IPS DF 4.7 (cell line): ENCODE data around the gene C12orf54.
"Not testable (repeated sequence)": the region's sequence is repeated elsewhere in the genome, so short reads cannot be mapped to it uniquely, and the experiment has no call there.

Experiments used
- DNase-seq: peaks from one replicate; pipeline ENCODE4 v3.0.0-alpha.2; 2013; ENCODE audit warnings: low spot score; ENCODE audit errors: extremely low read depth

Gene C12orf54

GRCh38 chr12:48508987-48509386 lies 26.7 kb downstream of the C12orf54 start:
- no peak for DNase-seq

GRCh38 chr12:48510111-48510510 lies 27.8 kb downstream of the C12orf54 start:
- DNase-seq, result no peak

- no peak for DNase-seq
These were observed 30.6 kb downstream of the C12orf54 start for GRCh38 chr12:48512855-48513254.

DNA sequence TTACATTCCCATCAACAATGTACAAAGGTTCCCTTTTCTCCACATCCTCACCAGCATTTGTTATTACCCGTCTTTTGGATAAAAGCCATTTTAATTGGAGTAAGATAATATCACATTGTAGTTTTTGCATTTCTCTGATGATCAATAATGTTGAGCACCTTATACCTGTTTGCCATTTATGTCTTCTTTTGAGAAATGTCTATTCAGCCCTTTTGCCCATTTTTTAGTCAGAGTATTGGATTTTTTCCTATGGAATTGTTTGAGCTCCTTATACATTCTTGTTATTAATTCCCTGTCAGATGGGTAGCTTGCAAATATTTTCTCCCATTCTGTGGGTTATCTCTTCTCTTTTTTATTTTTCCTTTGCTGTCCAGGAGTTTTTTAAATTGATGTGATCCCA lies 32.4 kb downstream of the C12orf54 start:
- no peak for DNase-seq

DNA sequence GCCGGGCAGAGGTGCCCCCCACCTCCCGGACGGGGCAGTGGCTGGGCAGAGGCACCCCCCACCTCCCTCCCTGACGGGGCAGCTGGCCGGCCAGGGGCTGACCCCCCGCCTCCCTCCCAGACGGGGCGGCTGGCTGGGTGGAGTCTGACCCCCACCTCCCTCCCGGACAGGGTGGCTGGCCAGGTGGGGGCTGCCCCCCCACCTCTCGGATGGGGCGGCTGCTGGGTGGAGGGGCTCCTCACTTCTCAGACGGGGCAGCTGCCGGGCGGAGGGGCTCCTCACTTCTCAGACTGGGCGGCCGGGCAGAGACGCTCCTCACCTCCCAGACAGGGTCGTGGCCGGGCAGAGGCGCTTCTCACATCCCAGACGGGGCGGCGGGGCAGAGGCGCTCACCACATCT lies 38.1 kb downstream of the C12orf54 start:
- DNase-seq, result not testable (repeated sequence)

DNA sequence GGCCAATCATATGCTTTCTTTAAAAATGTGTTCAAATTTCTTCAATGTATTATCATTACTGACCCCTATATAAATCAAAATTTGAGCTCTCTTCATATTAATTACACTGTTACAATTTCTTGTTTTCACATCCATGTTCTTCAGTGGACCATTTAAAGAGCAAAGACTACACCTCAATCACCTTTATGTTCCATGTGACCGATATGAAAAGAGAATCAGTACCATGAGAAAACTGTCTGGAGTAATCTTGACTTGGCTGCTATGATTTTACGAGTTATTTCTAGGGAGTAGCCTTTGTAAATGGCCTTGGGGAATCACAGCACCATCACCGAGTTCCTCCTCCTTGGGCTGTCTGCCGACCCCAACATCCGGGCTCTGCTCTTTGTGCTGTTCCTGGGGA lies 43.0 kb downstream of the C12orf54 start, which contains the start of gene OR8S1:
TSS of gene OR8S1 (plus strand) at position 301 of the 400 bp plus-strand sequence. CDS start at position 301, 0 bp downstream.
- no peak for DNase-seq

GRCh38 chr12:48527891-48528670 lies 45.8 kb downstream of the C12orf54 start:
- no peak for DNase-seq

DNA sequence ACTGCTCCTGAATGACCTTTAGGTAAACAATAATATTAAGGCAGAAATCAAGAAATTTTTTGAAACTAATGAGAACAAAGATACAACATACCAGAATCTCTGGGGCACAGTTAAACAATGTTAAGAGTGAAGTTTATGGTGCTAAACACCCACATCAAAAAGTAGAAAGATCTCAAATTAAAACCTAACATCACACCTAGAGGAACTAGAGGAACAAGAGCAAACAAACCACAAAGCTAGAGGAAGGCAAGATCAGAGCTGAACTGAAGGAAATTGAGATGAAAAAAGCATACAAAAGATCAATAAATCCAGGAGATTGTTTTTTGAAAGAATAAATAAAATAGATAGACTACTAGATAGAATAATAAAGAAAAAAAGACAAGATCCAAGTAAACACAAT lies 50.3 kb downstream of the C12orf54 start:
- DNase-seq, result no peak

DNA sequence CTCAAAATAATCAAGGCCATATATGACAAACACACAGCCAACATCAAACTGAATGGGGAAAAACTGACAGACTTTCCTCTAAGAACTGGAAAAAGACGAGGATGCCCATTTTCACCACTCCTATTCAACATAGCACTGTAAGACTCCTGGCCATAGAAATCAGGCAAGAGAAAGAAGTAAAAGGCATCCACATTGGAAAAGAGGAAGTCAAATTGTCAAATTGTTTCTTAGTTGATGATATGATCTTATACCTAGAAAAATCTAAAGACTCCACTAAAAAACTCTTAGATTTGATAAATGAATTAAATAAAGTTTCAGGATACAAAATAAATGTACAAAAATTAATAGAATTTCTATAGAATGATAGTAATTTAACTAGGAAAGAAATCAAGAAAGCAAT lies 54.3 kb downstream of the C12orf54 start:
- DNase-seq, result no peak

DNA sequence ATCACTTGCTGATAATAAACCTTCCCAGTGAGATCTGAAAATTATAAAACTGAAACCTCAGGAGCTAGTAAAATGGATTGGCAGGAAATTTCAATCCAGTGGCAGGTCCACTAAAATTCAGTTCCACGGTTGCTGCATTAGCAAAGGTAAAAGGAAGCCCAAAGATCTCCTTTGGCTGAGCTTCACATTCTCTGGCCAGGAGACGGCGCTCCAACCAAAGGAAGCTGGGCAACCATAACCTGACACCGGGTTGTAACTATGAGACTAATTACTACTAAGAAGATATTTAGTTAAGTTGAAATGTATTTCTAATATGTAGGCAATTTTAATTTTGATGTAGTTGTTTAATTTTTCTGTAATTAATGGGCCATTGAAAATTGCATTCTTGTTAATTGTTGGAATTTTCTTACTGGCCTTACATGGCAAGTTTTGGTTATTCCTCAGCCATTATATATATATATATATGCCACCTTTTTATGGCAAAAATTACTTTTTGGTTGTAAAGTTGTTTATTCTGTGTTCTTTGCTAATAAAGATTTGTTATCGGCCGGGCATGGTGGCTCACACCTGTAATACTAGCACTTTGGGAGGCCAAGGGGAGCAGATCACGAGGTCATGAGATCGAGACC lies 60.1 kb downstream of the C12orf54 start:
- peak; percentile 22 for DNase-seq

GRCh38 chr12:48545833-48546469 lies 63.7 kb downstream of the C12orf54 start:
- no peak for DNase-seq
